Adrenal gland (tissue), 5 donors: ENCODE data around the gene NCKAP5.

Source experiments
- POLR2A ChIP-seq, 2 donors: fragments of 450-650 bp; IDR thresholded peaks; one replicate each; pipeline ENCODE4 v1.6.1; 2017; ENCODE audit warnings: antibody characterized with exemption in 2 of 2, mild to moderate bottlenecking in 2 of 2, moderate library complexity in 1 of 2
- TF ChIP-seq, protein P1 (sequence below), 6 experiments: fragments of 450-650 bp in 4 of 6; fragments of 200-600 bp in 2 of 6; sonication (generic) in 1 of 6; IDR thresholded peaks; 1 replicate in 5 of 6; 2 replicates in 1 of 6; pipeline versions ENCODE4 v1.5.1 to v1.8.0; 2016 to 2021; ENCODE audit warnings: antibody characterized with exemption in 6 of 6, mild to moderate bottlenecking in 2 of 6, moderate library complexity in 1 of 6
- donor health status: DM: no; HTN: no; CAD: no.

- TF ChIP-seq, protein P1, sequence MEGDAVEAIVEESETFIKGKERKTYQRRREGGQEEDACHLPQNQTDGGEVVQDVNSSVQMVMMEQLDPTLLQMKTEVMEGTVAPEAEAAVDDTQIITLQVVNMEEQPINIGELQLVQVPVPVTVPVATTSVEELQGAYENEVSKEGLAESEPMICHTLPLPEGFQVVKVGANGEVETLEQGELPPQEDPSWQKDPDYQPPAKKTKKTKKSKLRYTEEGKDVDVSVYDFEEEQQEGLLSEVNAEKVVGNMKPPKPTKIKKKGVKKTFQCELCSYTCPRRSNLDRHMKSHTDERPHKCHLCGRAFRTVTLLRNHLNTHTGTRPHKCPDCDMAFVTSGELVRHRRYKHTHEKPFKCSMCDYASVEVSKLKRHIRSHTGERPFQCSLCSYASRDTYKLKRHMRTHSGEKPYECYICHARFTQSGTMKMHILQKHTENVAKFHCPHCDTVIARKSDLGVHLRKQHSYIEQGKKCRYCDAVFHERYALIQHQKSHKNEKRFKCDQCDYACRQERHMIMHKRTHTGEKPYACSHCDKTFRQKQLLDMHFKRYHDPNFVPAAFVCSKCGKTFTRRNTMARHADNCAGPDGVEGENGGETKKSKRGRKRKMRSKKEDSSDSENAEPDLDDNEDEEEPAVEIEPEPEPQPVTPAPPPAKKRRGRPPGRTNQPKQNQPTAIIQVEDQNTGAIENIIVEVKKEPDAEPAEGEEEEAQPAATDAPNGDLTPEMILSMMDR (IDR thresholded peaks at IDR 0.05), result no peak
- TF ChIP-seq POLR2A (IDR thresholded peaks at IDR 0.05), result no peak
Observed at GRCh38 chr2:132668987-132669907, 899.0 kb downstream of the NCKAP5 start.
